PFSK-1 (cell line): ENCODE results near the gene SELENOK.

ENCODE experiments used
- SIN3A ChIP-seq: IDR thresholded peaks from 2 replicates; pipeline ENCODE4 v1.6.1; 2012; ENCODE audit warnings: mild to moderate bottlenecking, low read length, moderate library complexity, borderline replicate concordance; ENCODE audit not compliant: insufficient read depth
- TF ChIP-seq, protein P1 (sequence below), 2 experiments: IDR thresholded peaks; 2 replicates each; pipeline versions ENCODE4 v1.6.1 to v1.8.0; 2011 to 2012; ENCODE audit warnings: low read depth in 2 of 2, low read length in 2 of 2, control low read depth in 1 of 2, inconsistent platforms in 1 of 2, mild to moderate bottlenecking in 1 of 2, moderate library complexity in 1 of 2; ENCODE audit not compliant: insufficient read depth in 1 of 2

DNA sequence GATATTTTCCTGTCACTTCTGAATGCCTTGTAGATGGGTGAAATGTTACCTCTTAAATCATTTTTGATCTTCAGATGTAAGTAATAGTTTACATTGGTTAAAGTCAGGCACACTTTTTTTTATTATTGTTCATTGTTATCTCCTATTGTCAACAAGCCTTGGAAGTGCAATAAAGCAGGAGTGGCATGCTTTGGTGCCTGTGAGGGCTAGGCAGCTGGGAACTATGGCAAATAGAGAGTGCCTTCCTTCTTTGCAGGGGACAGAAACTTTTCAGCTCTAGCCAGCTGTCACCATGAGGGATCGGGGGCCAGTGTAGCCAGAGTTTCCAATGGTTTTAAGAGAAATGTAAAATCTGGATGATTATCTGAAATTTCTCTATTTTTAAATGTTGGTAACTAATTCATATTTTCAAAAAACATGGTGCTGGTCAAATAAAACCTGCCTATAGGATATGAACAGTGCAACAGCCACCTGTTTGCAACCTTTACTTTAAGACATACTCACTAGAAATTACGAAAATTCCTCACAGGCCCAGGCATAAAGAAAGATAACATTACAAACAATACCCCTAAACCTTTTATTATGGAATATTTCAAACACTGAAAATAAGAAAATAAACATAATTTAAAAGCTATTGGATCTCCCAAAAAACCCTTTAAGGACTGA, 9.1 kb upstream of the SELENOK start:
- TF ChIP-seq, protein P1, sequence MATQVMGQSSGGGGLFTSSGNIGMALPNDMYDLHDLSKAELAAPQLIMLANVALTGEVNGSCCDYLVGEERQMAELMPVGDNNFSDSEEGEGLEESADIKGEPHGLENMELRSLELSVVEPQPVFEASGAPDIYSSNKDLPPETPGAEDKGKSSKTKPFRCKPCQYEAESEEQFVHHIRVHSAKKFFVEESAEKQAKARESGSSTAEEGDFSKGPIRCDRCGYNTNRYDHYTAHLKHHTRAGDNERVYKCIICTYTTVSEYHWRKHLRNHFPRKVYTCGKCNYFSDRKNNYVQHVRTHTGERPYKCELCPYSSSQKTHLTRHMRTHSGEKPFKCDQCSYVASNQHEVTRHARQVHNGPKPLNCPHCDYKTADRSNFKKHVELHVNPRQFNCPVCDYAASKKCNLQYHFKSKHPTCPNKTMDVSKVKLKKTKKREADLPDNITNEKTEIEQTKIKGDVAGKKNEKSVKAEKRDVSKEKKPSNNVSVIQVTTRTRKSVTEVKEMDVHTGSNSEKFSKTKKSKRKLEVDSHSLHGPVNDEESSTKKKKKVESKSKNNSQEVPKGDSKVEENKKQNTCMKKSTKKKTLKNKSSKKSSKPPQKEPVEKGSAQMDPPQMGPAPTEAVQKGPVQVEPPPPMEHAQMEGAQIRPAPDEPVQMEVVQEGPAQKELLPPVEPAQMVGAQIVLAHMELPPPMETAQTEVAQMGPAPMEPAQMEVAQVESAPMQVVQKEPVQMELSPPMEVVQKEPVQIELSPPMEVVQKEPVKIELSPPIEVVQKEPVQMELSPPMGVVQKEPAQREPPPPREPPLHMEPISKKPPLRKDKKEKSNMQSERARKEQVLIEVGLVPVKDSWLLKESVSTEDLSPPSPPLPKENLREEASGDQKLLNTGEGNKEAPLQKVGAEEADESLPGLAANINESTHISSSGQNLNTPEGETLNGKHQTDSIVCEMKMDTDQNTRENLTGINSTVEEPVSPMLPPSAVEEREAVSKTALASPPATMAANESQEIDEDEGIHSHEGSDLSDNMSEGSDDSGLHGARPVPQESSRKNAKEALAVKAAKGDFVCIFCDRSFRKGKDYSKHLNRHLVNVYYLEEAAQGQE (IDR thresholded peaks at IDR 0.05; ENCODE audit: insufficient read depth in 1 of 2, low read depth in 2 of 2, low read length in 2 of 2), result no peak
- TF ChIP-seq SIN3A, result no peak
